Progenitor cell of endocrine pancreas (in vitro differentiated cells): ENCODE data around the gene GSK3B. TPM values are rescaled to one million over a fixed set of nuclear protein-coding genes. Genes with fewer than 3 reads are reported as not detected.

ENCODE experiments used
- DNase-seq: peaks from one replicate; pipeline ENCODE4 v3.0.0; 2021; ENCODE audit warnings: low spot score; ENCODE audit not compliant: unreplicated experiment
- H3K27ac Mint-ChIP-seq: 2 replicates; pipeline ENCODE4 v1.8.0; 2021; ENCODE audit warnings: mild to moderate bottlenecking, moderate library complexity, mixed read lengths
- H3K27me3 Mint-ChIP-seq: 2 replicates; pipeline ENCODE4 v1.8.0; 2021; ENCODE audit warnings: mixed read lengths
- H3K36me3 Mint-ChIP-seq: 2 replicates; pipeline ENCODE4 v1.8.0; 2022; ENCODE audit warnings: mixed read lengths; ENCODE audit not compliant: insufficient read depth
- H3K4me1 Mint-ChIP-seq: 2 replicates; pipeline ENCODE4 v1.8.0; 2021; ENCODE audit warnings: low read depth, mixed read lengths
- H3K4me3 Mint-ChIP-seq: 2 replicates; pipeline ENCODE4 v1.8.0; 2021; ENCODE audit warnings: low read depth, mild to moderate bottlenecking, moderate library complexity, mixed read lengths
- H3K9me3 Mint-ChIP-seq: 2 replicates; pipeline ENCODE4 v1.8.0; 2021; ENCODE audit warnings: low read depth, mixed read lengths
- CTCF ChIP-seq: fragments of 200-600 bp; sonication (generic); IDR thresholded peaks from one replicate; pipeline ENCODE4 v1.5.0; 2021; ENCODE audit warnings: antibody characterized with exemption, mild to moderate bottlenecking; ENCODE audit not compliant: unreplicated experiment
- total RNA-seq: library from RNA; stranded (reverse); gene quantifications from 2 replicates; pipeline ENCODE4 v1.2.1, GENCODE V29; 2021

The GSK3B gene
- total RNA-seq, 1 donor from 2014 or later = 80.0 TPM

GRCh38 chr3:119790369-119790768 lies 303.9 kb downstream of the GSK3B start:
- H3K27me3 Mint-ChIP-seq = no peaks in the 10 kb centered on the region
- TF ChIP-seq CTCF = no peak
- H3K4me3 Mint-ChIP-seq = no peak overlapping the region
- no peak overlapping the region for H3K27ac Mint-ChIP-seq
- DNase-seq = no peak
- peaks cover 5% of the 10 kb centered on the region for H3K4me1 Mint-ChIP-seq
- no peaks in the 10 kb centered on the region for H3K36me3 Mint-ChIP-seq
- peaks cover 4% of the 10 kb centered on the region for H3K9me3 Mint-ChIP-seq

GRCh38 chr3:119786409-119786808 lies 307.8 kb downstream of the GSK3B start:
- Mint-ChIP-seq H3K4me1 (peaks cover 4% of the 10 kb centered on the region), H3K27me3 (no peaks in the 10 kb centered on the region), H3K27ac (no peak overlapping the region), H3K36me3 (no peaks in the 10 kb centered on the region), H3K9me3 (peaks cover 4% of the 10 kb centered on the region), H3K4me3 (no peak overlapping the region)
- DNase-seq = no peak
- TF ChIP-seq CTCF = no peak

GRCh38 chr3:119783883-119784282 lies 310.4 kb downstream of the GSK3B start:
- no peaks in the 10 kb centered on the region for H3K9me3 Mint-ChIP-seq
- no peak overlapping the region for H3K4me3 Mint-ChIP-seq
- no peak for TF ChIP-seq CTCF
- H3K4me1 Mint-ChIP-seq = peaks cover 4% of the 10 kb centered on the region
- DNase-seq = no peak
- no peaks in the 10 kb centered on the region for H3K27me3 Mint-ChIP-seq
- no peaks in the 10 kb centered on the region for H3K36me3 Mint-ChIP-seq
- no peak overlapping the region for H3K27ac Mint-ChIP-seq

GRCh38 chr3:119783255-119783654 lies 311.0 kb downstream of the GSK3B start:
- Mint-ChIP-seq H3K36me3 (no peaks in the 10 kb centered on the region), H3K4me3 (no peak overlapping the region), H3K27ac (no peak overlapping the region), H3K27me3 (no peaks in the 10 kb centered on the region), H3K4me1 (peaks cover 4% of the 10 kb centered on the region), H3K9me3 (no peaks in the 10 kb centered on the region)
- TF ChIP-seq CTCF = no peak
- no peak for DNase-seq

- DNase-seq = no peak
- no peaks in the 10 kb centered on the region for H3K27me3 Mint-ChIP-seq
- no peaks in the 10 kb centered on the region for H3K36me3 Mint-ChIP-seq
- H3K4me1 Mint-ChIP-seq = peaks cover 4% of the 10 kb centered on the region
- H3K27ac Mint-ChIP-seq = no peak overlapping the region
- no peaks in the 10 kb centered on the region for H3K9me3 Mint-ChIP-seq
- no peak for TF ChIP-seq CTCF
- no peak overlapping the region for H3K4me3 Mint-ChIP-seq
Observed at GRCh38 chr3:119782460-119782859, 311.8 kb downstream of the GSK3B start.
